ENCODE results near the gene PANX2. TPM values are rescaled to one million over a fixed set of nuclear protein-coding genes. Genes with fewer than 3 reads are reported as not detected.

PANX2 gene
- total and polyA plus RNA-seq, 2 experiments from 2014 or later, result 2.8 to 5.1 TPM

DNA sequence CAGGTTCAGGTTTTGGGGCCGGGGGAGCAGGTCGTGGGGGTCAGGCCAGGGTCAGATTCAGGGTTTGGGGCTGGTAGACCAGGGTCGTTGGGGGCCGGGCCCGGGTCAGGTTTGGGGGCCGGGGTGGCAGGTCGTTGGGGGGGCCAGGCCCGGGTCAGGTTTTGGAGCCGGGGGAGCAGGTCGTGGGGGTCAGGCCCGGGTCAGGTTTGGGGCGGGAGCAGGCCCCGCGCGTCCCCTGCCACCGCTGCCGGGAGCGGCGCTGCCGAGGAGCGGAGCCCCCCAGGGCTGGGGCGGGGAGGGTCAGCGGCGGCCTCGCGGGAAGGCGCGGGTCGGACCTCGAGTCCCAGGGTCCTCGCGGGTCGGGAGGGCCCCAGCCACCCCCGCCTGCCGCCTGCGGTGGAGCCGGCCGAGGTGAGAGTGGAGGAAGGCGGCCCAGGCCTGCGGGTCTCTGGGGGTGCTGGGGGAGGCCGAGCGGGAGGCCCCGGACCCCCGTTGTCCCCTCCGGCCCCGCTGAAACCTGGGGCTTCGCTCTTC, 15.7 kb downstream of the PANX2 start (continued):
- TF ChIP-seq ZNF462 (CRISPR knock-in tag; IDR thresholded peaks at IDR 0.05), result no peak
- no peak for TF ChIP-seq ZNF331 (CRISPR knock-in tag; IDR thresholded peaks at IDR 0.05; ENCODE audit: low read depth)
- TF ChIP-seq ZNF114 (CRISPR knock-in tag; IDR thresholded peaks at IDR 0.05), result no peak
- no peak for TF ChIP-seq POLR2AphosphoS5 (IDR thresholded peaks at IDR 0.05; ENCODE audit: low read depth)

GRCh38 chr22:50186761-50187523, 16.4 kb downstream of the PANX2 start:
- ATAC-seq (no peak), DNase-seq (ENCODE audit: low spot score) (peak; percentile 44)
- Mint-ChIP-seq H3K4me1 (peaks cover 20% of the 10 kb centered on the region), H3K27me3 (ENCODE audit: insufficient read depth, low read depth, poor library complexity) (peaks cover 21% of the 10 kb centered on the region), H3K9me3 (no peaks in the 10 kb centered on the region), H3K36me3 (ENCODE audit: low read depth) (peaks cover 4% of the 10 kb centered on the region; the same call in 1 of the 3 replicates), H3K4me3 (peak overlapping the region; percentile 92), H3K27ac (no peak overlapping the region)
- Histone ChIP-seq H4K20me1 (replicated peaks; ENCODE audit: insufficient read depth) (peaks cover 16% of the 10 kb centered on the region; the same call in 1 of the 2 replicates), H3K27ac (ENCODE audit: low read depth) (no peak overlapping the region), H3F3A (replicated peaks; ENCODE audit: low read depth) (0 out of 2 replicates have a peak, but pooled peaks cover 2% of the 10 kb centered on the region), H3K4me1 (ENCODE audit: insufficient read depth) (peaks cover 17% of the 10 kb centered on the region), H3K79me2 (replicated peaks; ENCODE audit: insufficient read depth) (peaks cover 38% of the 10 kb centered on the region), H3K36me3 (ENCODE audit: insufficient read depth) (no peaks in the 10 kb centered on the region), H3K27me3 (ENCODE audit: insufficient read depth) (0 out of 2 replicates have a peak, but pooled peaks cover 10% of the 10 kb centered on the region), H3K9me2 (ENCODE audit: insufficient read depth) (no peaks in the 10 kb centered on the region), H2AFZ (no peak overlapping the region), H3K4me3 (peak overlapping the region; percentile 73), H3K4me2 (peak overlapping the region; percentile 89)
- TF ChIP-seq, protein P1, sequence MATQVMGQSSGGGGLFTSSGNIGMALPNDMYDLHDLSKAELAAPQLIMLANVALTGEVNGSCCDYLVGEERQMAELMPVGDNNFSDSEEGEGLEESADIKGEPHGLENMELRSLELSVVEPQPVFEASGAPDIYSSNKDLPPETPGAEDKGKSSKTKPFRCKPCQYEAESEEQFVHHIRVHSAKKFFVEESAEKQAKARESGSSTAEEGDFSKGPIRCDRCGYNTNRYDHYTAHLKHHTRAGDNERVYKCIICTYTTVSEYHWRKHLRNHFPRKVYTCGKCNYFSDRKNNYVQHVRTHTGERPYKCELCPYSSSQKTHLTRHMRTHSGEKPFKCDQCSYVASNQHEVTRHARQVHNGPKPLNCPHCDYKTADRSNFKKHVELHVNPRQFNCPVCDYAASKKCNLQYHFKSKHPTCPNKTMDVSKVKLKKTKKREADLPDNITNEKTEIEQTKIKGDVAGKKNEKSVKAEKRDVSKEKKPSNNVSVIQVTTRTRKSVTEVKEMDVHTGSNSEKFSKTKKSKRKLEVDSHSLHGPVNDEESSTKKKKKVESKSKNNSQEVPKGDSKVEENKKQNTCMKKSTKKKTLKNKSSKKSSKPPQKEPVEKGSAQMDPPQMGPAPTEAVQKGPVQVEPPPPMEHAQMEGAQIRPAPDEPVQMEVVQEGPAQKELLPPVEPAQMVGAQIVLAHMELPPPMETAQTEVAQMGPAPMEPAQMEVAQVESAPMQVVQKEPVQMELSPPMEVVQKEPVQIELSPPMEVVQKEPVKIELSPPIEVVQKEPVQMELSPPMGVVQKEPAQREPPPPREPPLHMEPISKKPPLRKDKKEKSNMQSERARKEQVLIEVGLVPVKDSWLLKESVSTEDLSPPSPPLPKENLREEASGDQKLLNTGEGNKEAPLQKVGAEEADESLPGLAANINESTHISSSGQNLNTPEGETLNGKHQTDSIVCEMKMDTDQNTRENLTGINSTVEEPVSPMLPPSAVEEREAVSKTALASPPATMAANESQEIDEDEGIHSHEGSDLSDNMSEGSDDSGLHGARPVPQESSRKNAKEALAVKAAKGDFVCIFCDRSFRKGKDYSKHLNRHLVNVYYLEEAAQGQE (IDR thresholded peaks at IDR 0.05; ENCODE audit: unreplicated experiment), result no peak
- no peak for TF ChIP-seq EZH2 (IDR thresholded peaks at IDR 0.05; ENCODE audit: low read depth, unreplicated experiment)
- no peak for TF ChIP-seq NANOG (IDR thresholded peaks at IDR 0.05; ENCODE audit: borderline replicate concordance)
- TF ChIP-seq STAT1 (IDR thresholded peaks at IDR 0.05; ENCODE audit: unreplicated experiment), result no peak
- TF ChIP-seq CTCF (conservative IDR thresholded peaks at IDR 0.05; ENCODE audit: low read depth in 2 of 2), result no peak
